Measurements from ENCODE around the gene GJD3. TPM values are rescaled to one million over a fixed set of nuclear protein-coding genes. Genes with fewer than 3 reads are reported as not detected.
A peak's percentile ranks its signal among the peaks of the same experiment; 100 is the strongest.

Gene GJD3
- total and polyA plus RNA-seq, 3 donors from 2014 or later: 2.1 to 2.6 TPM; not detected in 1

DNA sequence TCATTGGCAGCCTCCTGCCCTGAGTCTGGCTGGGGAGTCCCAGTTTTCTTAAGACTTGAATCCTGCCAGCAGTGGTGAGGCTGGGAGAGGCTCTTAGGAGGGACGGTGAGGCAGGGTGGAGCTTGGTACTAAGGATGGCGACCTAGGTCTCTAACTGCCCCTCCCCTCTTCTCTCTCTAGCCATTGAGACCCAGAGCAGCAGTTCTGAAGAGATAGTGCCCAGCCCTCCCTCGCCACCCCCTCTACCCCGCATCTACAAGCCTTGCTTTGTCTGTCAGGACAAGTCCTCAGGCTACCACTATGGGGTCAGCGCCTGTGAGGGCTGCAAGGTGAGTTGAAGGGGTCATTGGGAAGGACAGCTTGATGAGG is 16.4 kb downstream of the GJD3 start:
- H3K4me3 ChIP-seq: no peak overlapping the region
- no peak for TF ChIP-seq POLR2A (IDR thresholded peaks at IDR 0.05)
- no peak for TF ChIP-seq CTCF (IDR thresholded peaks at IDR 0.05)
- 39 to 49% methylated on average over 5 of the region's 5 CpGs for WGBS, 2 donors
- no peak for DNase-seq
- H3K9me3 ChIP-seq: no peaks in the 10 kb centered on the region
- H3K36me3 ChIP-seq (ENCODE audit: low read depth, missing control alignments): no peaks in the 10 kb centered on the region
- H3K27me3 ChIP-seq: no peaks in the 10 kb centered on the region
- H3K4me1 ChIP-seq: peaks cover 83% of the 10 kb centered on the region
- H3K27ac ChIP-seq: peak overlapping the region in 1 of 2 donors; percentile 97
- intact Hi-C loops (cut with DNase I; ENCODE audit: low total_unique reads): no loop called here

DNA sequence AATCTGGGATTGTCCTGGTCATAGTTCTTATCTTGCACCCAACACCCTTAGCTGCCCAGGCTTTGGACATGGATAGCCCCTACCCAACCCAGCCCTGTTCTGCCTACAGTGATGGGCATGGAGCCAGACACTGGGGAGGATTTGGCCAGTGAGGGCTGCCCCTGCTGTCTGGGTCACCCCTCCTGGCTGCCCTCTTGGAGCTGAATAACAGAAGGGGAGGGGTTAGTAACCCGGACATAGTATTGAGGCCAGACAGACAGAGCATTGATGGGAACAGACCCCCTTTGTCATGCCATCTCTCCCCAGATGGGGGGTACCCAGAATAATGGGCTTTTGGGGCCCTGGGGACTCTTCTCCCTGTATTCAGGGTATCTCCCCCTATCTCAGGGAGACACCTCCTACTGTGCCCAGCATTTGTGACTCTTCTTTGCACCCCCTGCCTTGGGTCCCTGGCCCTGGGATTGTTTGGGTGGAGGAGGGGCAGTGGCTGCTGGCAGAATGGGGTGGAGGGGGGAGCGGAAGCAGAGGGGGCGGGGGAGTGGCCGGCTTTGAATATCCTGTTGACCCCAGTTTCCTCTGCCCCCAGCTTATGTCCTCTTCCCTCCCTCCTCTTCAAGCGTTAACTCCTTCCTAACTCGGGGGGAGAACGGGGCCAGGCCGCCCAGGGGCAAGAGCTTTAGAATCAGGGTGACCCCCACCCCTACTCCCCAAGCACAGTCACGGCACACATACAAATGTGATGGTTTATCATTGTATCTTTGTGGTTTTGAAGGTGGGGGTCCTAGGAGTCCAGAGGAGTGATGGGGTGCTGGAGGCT is 17.0 kb downstream of the GJD3 start:
- H3K9me3 ChIP-seq: no peaks in the 10 kb centered on the region
- intact Hi-C loops (cut with DNase I; ENCODE audit: low total_unique reads): no loop called here
- no peak for DNase-seq
- TF ChIP-seq POLR2A (IDR thresholded peaks at IDR 0.05): no peak
- TF ChIP-seq CTCF (IDR thresholded peaks at IDR 0.05): no peak
- peaks cover 84% of the 10 kb centered on the region for H3K4me1 ChIP-seq
- H3K27me3 ChIP-seq: no peaks in the 10 kb centered on the region
- 25 to 38% methylated on average over 7 to 9 of the region's 9 CpGs for WGBS, 2 donors
- H3K4me3 ChIP-seq: no peak overlapping the region
- peak overlapping the region; percentile 83 to 97 for H3K27ac ChIP-seq
- no peaks in the 10 kb centered on the region for H3K36me3 ChIP-seq (ENCODE audit: low read depth, missing control alignments)

GRCh38 chr17:40346765-40347158 is 17.8 kb downstream of the GJD3 start:
- H3K4me3 ChIP-seq: no peak overlapping the region
- no peaks in the 10 kb centered on the region for H3K36me3 ChIP-seq (ENCODE audit: low read depth, missing control alignments)
- TF ChIP-seq CTCF (IDR thresholded peaks at IDR 0.05) (no peak), POLR2A (IDR thresholded peaks at IDR 0.05) (no peak)
- intact Hi-C loops (cut with DNase I; ENCODE audit: low total_unique reads): no loop called here
- no peak for DNase-seq
- WGBS, 2 donors: 36 to 60% methylated on average over 1 of the region's 1 CpG
- peak overlapping the region; percentile 83 to 97 for H3K27ac ChIP-seq
- H3K9me3 ChIP-seq: no peaks in the 10 kb centered on the region
- H3K4me1 ChIP-seq: peaks cover 78% of the 10 kb centered on the region
- no peaks in the 10 kb centered on the region for H3K27me3 ChIP-seq

- intact Hi-C loops (cut with DNase I; ENCODE audit: low total_unique reads): no loop called here
- DNase-seq: no peak
- peaks cover 73% of the 10 kb centered on the region for H3K4me1 ChIP-seq
Observed at GRCh38 chr17:40345994-40346764, 18.4 kb downstream of the GJD3 start.

More at GRCh38 chr17:40345994-40346764, 18.4 kb downstream of the GJD3 start:
- H3K9me3 ChIP-seq: no peaks in the 10 kb centered on the region
- TF ChIP-seq POLR2A (IDR thresholded peaks at IDR 0.05) (no peak), CTCF (IDR thresholded peaks at IDR 0.05) (no peak)
- WGBS, 2 donors: 26 to 37% methylated on average over 11 of the region's 11 CpGs
- H3K27me3 ChIP-seq: no peaks in the 10 kb centered on the region
- H3K27ac ChIP-seq: peak overlapping the region; percentile 83 to 97
- peak overlapping the region in 1 of 2 donors; percentile 74 for H3K4me3 ChIP-seq
- H3K36me3 ChIP-seq (ENCODE audit: low read depth, missing control alignments): no peaks in the 10 kb centered on the region
